Mammary epithelial cell (primary cell): ENCODE measurements around the gene ILDR1.

Source experiments
- EZH2 ChIP-seq: IDR thresholded peaks from 2 replicates; pipeline ENCODE4 v1.6.1; 2012; ENCODE audit warnings: low read length, inconsistent platforms, borderline replicate concordance
- TF ChIP-seq, protein P1 (sequence below), 2 donors: IDR thresholded peaks in 1 of 2; conservative IDR thresholded peaks in 1 of 2; 2 replicates each; pipeline ENCODE4 v1.5.1; 2011 to 2012; ENCODE audit warnings: inconsistent platforms in 2 of 2, low read length in 2 of 2, mild to moderate bottlenecking in 2 of 2, control low read depth in 1 of 2, low read depth in 1 of 2; ENCODE audit not compliant: insufficient read depth in 1 of 2; ENCODE audit errors: extremely low read depth in 1 of 2

DNA sequence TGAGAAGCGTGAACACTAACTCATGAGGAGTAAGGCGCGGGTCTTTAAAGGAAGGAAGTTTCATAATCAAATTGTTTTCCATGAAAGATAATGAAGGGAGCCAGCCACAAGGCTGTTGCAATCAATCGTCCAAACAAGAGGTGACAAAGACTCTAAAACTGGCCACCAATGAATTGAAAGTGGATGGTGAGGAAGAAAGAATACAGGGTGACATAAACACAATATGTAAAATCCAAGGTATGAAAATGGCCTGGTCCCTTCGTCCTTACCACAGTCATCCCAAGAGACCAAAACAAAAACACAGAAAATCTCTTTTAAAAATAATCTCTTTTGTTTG lies 45.1 kb upstream of the ILDR1 start:
- TF ChIP-seq, protein P1, sequence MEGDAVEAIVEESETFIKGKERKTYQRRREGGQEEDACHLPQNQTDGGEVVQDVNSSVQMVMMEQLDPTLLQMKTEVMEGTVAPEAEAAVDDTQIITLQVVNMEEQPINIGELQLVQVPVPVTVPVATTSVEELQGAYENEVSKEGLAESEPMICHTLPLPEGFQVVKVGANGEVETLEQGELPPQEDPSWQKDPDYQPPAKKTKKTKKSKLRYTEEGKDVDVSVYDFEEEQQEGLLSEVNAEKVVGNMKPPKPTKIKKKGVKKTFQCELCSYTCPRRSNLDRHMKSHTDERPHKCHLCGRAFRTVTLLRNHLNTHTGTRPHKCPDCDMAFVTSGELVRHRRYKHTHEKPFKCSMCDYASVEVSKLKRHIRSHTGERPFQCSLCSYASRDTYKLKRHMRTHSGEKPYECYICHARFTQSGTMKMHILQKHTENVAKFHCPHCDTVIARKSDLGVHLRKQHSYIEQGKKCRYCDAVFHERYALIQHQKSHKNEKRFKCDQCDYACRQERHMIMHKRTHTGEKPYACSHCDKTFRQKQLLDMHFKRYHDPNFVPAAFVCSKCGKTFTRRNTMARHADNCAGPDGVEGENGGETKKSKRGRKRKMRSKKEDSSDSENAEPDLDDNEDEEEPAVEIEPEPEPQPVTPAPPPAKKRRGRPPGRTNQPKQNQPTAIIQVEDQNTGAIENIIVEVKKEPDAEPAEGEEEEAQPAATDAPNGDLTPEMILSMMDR (conservative IDR thresholded peaks at IDR 0.05 in 1 of 2, IDR thresholded peaks at IDR 0.05 in 1 of 2; ENCODE audit: extremely low read depth in 1 of 2, insufficient read depth in 1 of 2, low read depth in 1 of 2, low read length in 2 of 2): no peak
- no peak for TF ChIP-seq EZH2
